MM.1S (cell line): ENCODE results near the gene CDRT4.

Experiments
- EZH2phosphoT487 ChIP-seq: fragments of 300-600 bp; sonication (generic); IDR thresholded peaks from 2 replicates; pipeline ENCODE4 v1.6.1; 2018; ENCODE audit warnings: antibody characterized with exemption, low read length
- TF ChIP-seq, protein P1 (sequence below): fragments of 300-600 bp; sonication (generic); IDR thresholded peaks from 2 replicates; pipeline ENCODE4 v1.5.1; 2016; ENCODE audit warnings: antibody characterized with exemption, low read length, mixed read lengths

DNA sequence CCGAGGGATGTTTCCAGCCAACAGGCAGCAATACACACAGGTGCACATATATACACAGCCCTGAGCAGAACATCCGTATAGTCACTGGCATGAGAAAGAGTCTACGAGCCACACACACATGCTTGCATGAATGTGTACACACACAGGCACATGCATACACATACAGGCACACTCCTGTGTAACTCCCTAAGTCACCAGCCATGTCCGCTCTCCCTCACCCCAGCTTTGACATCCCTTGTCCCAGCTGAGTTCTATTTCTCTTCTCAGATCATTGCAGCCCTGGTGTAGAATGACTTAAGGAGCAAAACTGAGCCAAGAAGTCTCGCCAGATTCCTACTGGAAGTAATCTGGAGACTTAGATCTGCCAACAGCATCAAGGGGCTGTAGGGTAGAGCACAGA is 13.1 kb downstream of the CDRT4 start:
- TF ChIP-seq, protein P1, sequence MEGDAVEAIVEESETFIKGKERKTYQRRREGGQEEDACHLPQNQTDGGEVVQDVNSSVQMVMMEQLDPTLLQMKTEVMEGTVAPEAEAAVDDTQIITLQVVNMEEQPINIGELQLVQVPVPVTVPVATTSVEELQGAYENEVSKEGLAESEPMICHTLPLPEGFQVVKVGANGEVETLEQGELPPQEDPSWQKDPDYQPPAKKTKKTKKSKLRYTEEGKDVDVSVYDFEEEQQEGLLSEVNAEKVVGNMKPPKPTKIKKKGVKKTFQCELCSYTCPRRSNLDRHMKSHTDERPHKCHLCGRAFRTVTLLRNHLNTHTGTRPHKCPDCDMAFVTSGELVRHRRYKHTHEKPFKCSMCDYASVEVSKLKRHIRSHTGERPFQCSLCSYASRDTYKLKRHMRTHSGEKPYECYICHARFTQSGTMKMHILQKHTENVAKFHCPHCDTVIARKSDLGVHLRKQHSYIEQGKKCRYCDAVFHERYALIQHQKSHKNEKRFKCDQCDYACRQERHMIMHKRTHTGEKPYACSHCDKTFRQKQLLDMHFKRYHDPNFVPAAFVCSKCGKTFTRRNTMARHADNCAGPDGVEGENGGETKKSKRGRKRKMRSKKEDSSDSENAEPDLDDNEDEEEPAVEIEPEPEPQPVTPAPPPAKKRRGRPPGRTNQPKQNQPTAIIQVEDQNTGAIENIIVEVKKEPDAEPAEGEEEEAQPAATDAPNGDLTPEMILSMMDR: no peak
- TF ChIP-seq EZH2phosphoT487: no peak
